ENCODE measurements around the gene AJUBA. TPM values are rescaled to one million over a fixed set of nuclear protein-coding genes. Genes with fewer than 3 reads are reported as not detected.

The AJUBA gene
- total and polyA plus RNA-seq, 7 donors: 0.23 to 7.8 (median 5.1) TPM

GRCh38 chr14:22987291-22987690 lies 4.9 kb upstream of the AJUBA start:
- Histone ChIP-seq H3K36me3 (peaks cover 0 to 10% (median 0%) of the 10 kb centered on the region in 4 donors), H3K27ac (no peak overlapping the region), H3K4me1 (peaks cover 0 to 10% (median under 1%) of the 10 kb centered on the region in 4 donors), H3K9me3 (no peaks in the 10 kb centered on the region), H3K27me3 (no peaks in the 10 kb centered on the region), H3K4me3 (no peak overlapping the region)
- 82 to 89% methylated on average over 8 of the region's 8 CpGs for WGBS, 2 donors
- TF ChIP-seq POLR2A (IDR thresholded peaks at IDR 0.05) (no peak), EP300 (IDR thresholded peaks at IDR 0.05) (no peak), CTCF (IDR thresholded peaks at IDR 0.05) (no peak), POLR2AphosphoS5 (IDR thresholded peaks at IDR 0.05) (no peak)
- intact Hi-C loops (cut with DNase I): loop anchor here (10.0 kb wide), 1 partner anchor 422 kb away; no protein-coding TSS in a partner anchor
- peak; percentile 45 for DNase-seq

- DNase-seq: peak; percentile 94
- intact Hi-C loops (cut with DNase I): loop anchor here (1.0 to 10.0 kb wide), 2 partner anchors 72 to 422 kb away; no protein-coding TSS in a partner anchor
- H3K4me3 ChIP-seq: no peak overlapping the region
- peaks cover 0 to 17% (median 5%) of the 10 kb centered on the region in 4 donors for H3K4me1 ChIP-seq
- TF ChIP-seq CTCF (IDR thresholded peaks at IDR 0.05): peak; percentile 67 to 91 (median 90)
- TF ChIP-seq EP300 (IDR thresholded peaks at IDR 0.05): no peak
- TF ChIP-seq POLR2AphosphoS5 (IDR thresholded peaks at IDR 0.05): no peak
- TF ChIP-seq POLR2A (IDR thresholded peaks at IDR 0.05): no peak
- H3K36me3 ChIP-seq: peaks cover 0 to 10% (median 0%) of the 10 kb centered on the region in 4 donors
- peaks cover 0 to 1% (median 0%) of the 10 kb centered on the region in 3 donors for H3K27me3 ChIP-seq
- H3K27ac ChIP-seq: no peak overlapping the region
- no peaks in the 10 kb centered on the region for H3K9me3 ChIP-seq
- 25 to 30% methylated on average over 5 of the region's 5 CpGs for WGBS, 2 donors
These were observed 4.2 kb upstream of the AJUBA start for GRCh38 chr14:22986508-22987054.

- peaks cover 0 to 6% (median 0%) of the 10 kb centered on the region in 3 donors for H3K27me3 ChIP-seq
These were observed 3.6 kb upstream of the AJUBA start for GRCh38 chr14:22985894-22986507.

GRCh38 chr14:22984959-22985658 lies 2.8 kb upstream of the AJUBA start:
- intact Hi-C loops (cut with DNase I): loop anchor here (5.0 to 10.0 kb wide), 2 partner anchors 113 to 420 kb away; partner anchors contain the start of gene LRP10
- no peak overlapping the region for H3K4me3 ChIP-seq
- 94 to 95% methylated on average over 6 of the region's 6 CpGs for WGBS, 2 donors
- peaks cover 0 to 6% (median 0%) of the 10 kb centered on the region in 3 donors for H3K27me3 ChIP-seq
- H3K9me3 ChIP-seq: no peaks in the 10 kb centered on the region
- TF ChIP-seq CTCF (IDR thresholded peaks at IDR 0.05): no peak
- no peak for TF ChIP-seq EP300 (IDR thresholded peaks at IDR 0.05)
- TF ChIP-seq POLR2A (IDR thresholded peaks at IDR 0.05): no peak
- TF ChIP-seq POLR2AphosphoS5 (IDR thresholded peaks at IDR 0.05): no peak
- H3K36me3 ChIP-seq: peaks cover 0 to 10% (median 0%) of the 10 kb centered on the region in 4 donors
- no peak for DNase-seq
- H3K4me1 ChIP-seq: peaks cover 0 to 31% (median 16%) of the 10 kb centered on the region in 4 donors
- no peak overlapping the region for H3K27ac ChIP-seq

More at GRCh38 chr14:22985894-22986507, 3.6 kb upstream of the AJUBA start:
- H3K36me3 ChIP-seq: peaks cover 0 to 10% (median 0%) of the 10 kb centered on the region in 4 donors
- H3K27ac ChIP-seq: no peak overlapping the region
- H3K9me3 ChIP-seq: no peaks in the 10 kb centered on the region
- no peak overlapping the region for H3K4me3 ChIP-seq
- TF ChIP-seq CTCF (IDR thresholded peaks at IDR 0.05) (no peak), POLR2AphosphoS5 (IDR thresholded peaks at IDR 0.05) (no peak), POLR2A (IDR thresholded peaks at IDR 0.05) (no peak), EP300 (IDR thresholded peaks at IDR 0.05) (no peak)
- H3K4me1 ChIP-seq: peaks cover 0 to 22% (median 9%) of the 10 kb centered on the region in 4 donors
- intact Hi-C loops (cut with DNase I): loop anchor here (1.0 to 10.0 kb wide), 2 partner anchors 72 to 421 kb away; no protein-coding TSS in a partner anchor
- DNase-seq: no peak
- WGBS, 2 donors: 67 to 80% methylated on average over 2 of the region's 2 CpGs

All from sigmoid colon (tissue), 7 donors.